ENCODE results near the gene FSTL3. TPM values are rescaled to one million over a fixed set of nuclear protein-coding genes. Genes with fewer than 3 reads are reported as not detected.

FSTL3 gene
- total RNA-seq, 1 experiment from 2014 or later = 29.1 TPM

- Histone ChIP-seq H2AFZ (ENCODE audit: low read depth, low read length, poor library complexity, severe bottlenecking) (no peak within 1 kb of the TSS), H3K79me2 (ENCODE audit: insufficient read depth, low read length) (peaks cover 48% of the 10 kb centered on the region), H3K27me3 (ENCODE audit: insufficient read depth, low read length) (no peaks in the 10 kb centered on the region), H3K27ac (ENCODE audit: low read depth, low read length) (peak within 1 kb of the TSS; percentile 99), H3K36me3 (ENCODE audit: control insufficient read depth in 1 of 2, insufficient read depth in 2 of 2, low read length in 2 of 2) (peaks cover 0 to 11% of the 10 kb centered on the region in 2 experiments; a peak in 2 of 4 replicates), H4K20me1 (ENCODE audit: insufficient read depth) (peaks cover 5% of the 10 kb centered on the region; the same call in 1 of the 2 replicates), H3K4me2 (ENCODE audit: low read length) (peak within 1 kb of the TSS; percentile 99), H3K9me3 (ENCODE audit: control insufficient read depth in 1 of 2, insufficient read depth in 1 of 2, low read depth in 1 of 2, low read length in 2 of 2) (no peaks in the 10 kb centered on the region), H3K9ac (ENCODE audit: low read length) (peak within 1 kb of the TSS; percentile 98), H3K4me1 (ENCODE audit: control insufficient read depth in 1 of 2, insufficient read depth in 2 of 2, low read length in 2 of 2) (peaks cover 18 to 35% of the 10 kb centered on the region in 2 experiments), H3K4me3 (replicated peaks in 1 of 2; ENCODE audit: low read depth in 1 of 2, low read length in 2 of 2) (peak within 1 kb of the TSS; percentile 64 to 96), H3K9me2 (ENCODE audit: insufficient read depth) (no peaks in the 10 kb centered on the region)
- DNase-seq (ENCODE audit: low read depth, low spot score) (peak; percentile 81), ATAC-seq (peak; percentile 85)
- TF ChIP-seq RAD21 (IDR thresholded peaks at IDR 0.05; ENCODE audit: low read depth) (no peak), SIN3A (IDR thresholded peaks at IDR 0.05; ENCODE audit: low read depth) (peak; percentile 61), ZNF274 (IDR thresholded peaks at IDR 0.05; ENCODE audit: low read depth, low read length) (no peak), POLR2A (IDR thresholded peaks at IDR 0.05; ENCODE audit: borderline replicate concordance, extremely low read depth, insufficient read depth, insufficient read length) (peak; percentile 61), REST (IDR thresholded peaks at IDR 0.05; ENCODE audit: low read depth) (no peak), EGR1 (IDR thresholded peaks at IDR 0.05; ENCODE audit: low read depth) (peak; percentile 59; the same call in 1 of the 2 replicates), TCF7L2 (IDR thresholded peaks at IDR 0.05; ENCODE audit: borderline replicate concordance, extremely low read depth, insufficient read depth, insufficient read length) (peak; percentile 9), EZH2 (IDR thresholded peaks at IDR 0.05) (no peak), ZFX (IDR thresholded peaks at IDR 0.05) (peak; percentile 85), CTCF (IDR thresholded peaks at IDR 0.05 in 2 of 3, conservative IDR thresholded peaks at IDR 0.05 in 1 of 3; ENCODE audit: borderline replicate concordance in 1 of 3, insufficient read depth in 1 of 3, low read depth in 2 of 3, low read length in 2 of 3) (no peak), ATF3 (IDR thresholded peaks at IDR 0.05) (no peak), FOSL1 (IDR thresholded peaks at IDR 0.05; ENCODE audit: low read depth) (no peak), YY1 (IDR thresholded peaks at IDR 0.05; ENCODE audit: extremely low read depth, insufficient replicate concordance, low read depth, low read length) (peak; percentile 75), ZBTB33 (IDR thresholded peaks at IDR 0.05; ENCODE audit: extremely low read depth, insufficient replicate concordance, low read length) (peak; percentile 63), POLR2AphosphoS5 (IDR thresholded peaks at IDR 0.05; ENCODE audit: low read depth, low read length) (peak; percentile 82)
- TF ChIP-seq, protein P1, sequence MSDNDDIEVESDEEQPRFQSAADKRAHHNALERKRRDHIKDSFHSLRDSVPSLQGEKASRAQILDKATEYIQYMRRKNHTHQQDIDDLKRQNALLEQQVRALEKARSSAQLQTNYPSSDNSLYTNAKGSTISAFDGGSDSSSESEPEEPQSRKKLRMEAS (IDR thresholded peaks at IDR 0.05) = peak; percentile 46; the same call in 1 of the 2 replicates
- CTCF ChIA-PET = interaction anchor here (0.6 to 1.6 kb wide), 8 partner anchors 14 to 156 kb away, joined by 3 to 19 read pairs (median 4); no protein-coding TSS in a partner anchor
- intact Hi-C loops (cut with micrococcal nuclease) = loop anchor here (2.0 kb wide), 1 partner anchor 134 kb away; the partner anchor contains the start of gene PTBP1
- BruUV-seq (replicated peaks) = no TSS peak
- RAD21 ChIA-PET (ENCODE audit: low non-redundant PET in 1 of 2, low total read pairs in 2 of 2, uncharacterized antibody in 2 of 2, unreplicated experiment in 2 of 2) = interaction anchor here (0.6 to 1.0 kb wide), 4 partner anchors 14 to 71 kb away, joined by 3 to 6 read pairs (median 4); no protein-coding TSS in a partner anchor
- POLR2A ChIA-PET = interaction anchor here (1.0 to 1.2 kb wide), 4 partner anchors 13 to 252 kb away, joined by 3 to 5 read pairs (median 4); partner anchors contain the start of gene FSTL3
Observed at GRCh38 chr19:662962-663681, 13.1 kb upstream of the FSTL3 start, which contains the start of gene RNF126. RNF126 (minus strand) TSS chr19:663214; CDS start chr19:663121, 93 bp downstream.
